HEK293 (cell line): ENCODE data around the gene FOXO6.

Source experiments
- EGR2 ChIP-seq: fragments of 450-650 bp; formaldehyde crosslinking; IDR thresholded peaks from 2 replicates; pipeline ENCODE4 v1.5.1; 2016; ENCODE audit warnings: low read depth, missing biosample characterization, missing genetic modification characterization
- GLI4 ChIP-seq: fragments of 450-650 bp; formaldehyde crosslinking; IDR thresholded peaks from 2 replicates; pipeline ENCODE4 v1.5.1; 2016; ENCODE audit warnings: missing biosample characterization, missing genetic modification characterization
- KLF10 ChIP-seq: fragments of 450-650 bp; IDR thresholded peaks from 2 replicates; pipeline ENCODE4 v1.5.1; 2018; ENCODE audit warnings: missing biosample characterization, mild to moderate bottlenecking, missing genetic modification characterization
- SALL2 ChIP-seq: fragments of 450-650 bp; formaldehyde crosslinking; IDR thresholded peaks from 2 replicates; pipeline ENCODE4 v1.5.0; 2017; ENCODE audit warnings: missing biosample characterization, mild to moderate bottlenecking, missing genetic modification characterization, borderline replicate concordance
- SP2 ChIP-seq: fragments of 450-650 bp; formaldehyde crosslinking; IDR thresholded peaks from 2 replicates; pipeline ENCODE4 v1.5.1; 2016; ENCODE audit warnings: missing biosample characterization, missing genetic modification characterization
- ZBTB8A ChIP-seq: fragments of 450-650 bp; formaldehyde crosslinking; IDR thresholded peaks from 2 replicates; pipeline ENCODE4 v1.5.1; 2016; ENCODE audit warnings: missing biosample characterization, missing genetic modification characterization
- ZNF121 ChIP-seq: fragments of 450-650 bp; formaldehyde crosslinking; IDR thresholded peaks from 2 replicates; pipeline ENCODE4 v1.5.1; 2016; ENCODE audit warnings: missing biosample characterization, missing genetic modification characterization
- ZNF140 ChIP-seq: fragments of 450-650 bp; formaldehyde crosslinking; IDR thresholded peaks from 2 replicates; pipeline ENCODE4 v1.5.1; 2016; ENCODE audit warnings: missing biosample characterization, missing genetic modification characterization
- ZNF660 ChIP-seq: fragments of 450-650 bp; IDR thresholded peaks from 2 replicates; pipeline ENCODE4 v1.5.1; 2018; ENCODE audit warnings: missing biosample characterization, mild to moderate bottlenecking, missing genetic modification characterization
- ZNF670 ChIP-seq: fragments of 450-650 bp; formaldehyde crosslinking; IDR thresholded peaks from 2 replicates; pipeline ENCODE4 v1.5.1; 2016; ENCODE audit warnings: missing biosample characterization, missing genetic modification characterization, low read depth
- TF ChIP-seq, protein P1 (sequence below): fragments of 450-650 bp; formaldehyde crosslinking; IDR thresholded peaks from 2 replicates; pipeline ENCODE4 v1.5.1; 2016; ENCODE audit warnings: missing biosample characterization, missing genetic modification characterization
- TF ChIP-seq, protein P2 (sequence below): fragments of 450-650 bp; formaldehyde crosslinking; IDR thresholded peaks from 2 replicates; pipeline ENCODE4 v1.5.1; 2017; ENCODE audit warnings: missing biosample characterization, missing genetic modification characterization
- TF ChIP-seq, protein P3 (sequence below): fragments of 450-650 bp; formaldehyde crosslinking; IDR thresholded peaks from 2 replicates; pipeline ENCODE4 v1.5.1; 2016; ENCODE audit warnings: missing biosample characterization, missing genetic modification characterization, low read depth
- TF ChIP-seq, protein P4 (sequence below): fragments of 450-650 bp; formaldehyde crosslinking; optimal IDR thresholded peaks from 2 replicates; pipeline ENCODE3; 2016; ENCODE audit warnings: missing biosample characterization, mild to moderate bottlenecking, missing genetic modification characterization

DNA sequence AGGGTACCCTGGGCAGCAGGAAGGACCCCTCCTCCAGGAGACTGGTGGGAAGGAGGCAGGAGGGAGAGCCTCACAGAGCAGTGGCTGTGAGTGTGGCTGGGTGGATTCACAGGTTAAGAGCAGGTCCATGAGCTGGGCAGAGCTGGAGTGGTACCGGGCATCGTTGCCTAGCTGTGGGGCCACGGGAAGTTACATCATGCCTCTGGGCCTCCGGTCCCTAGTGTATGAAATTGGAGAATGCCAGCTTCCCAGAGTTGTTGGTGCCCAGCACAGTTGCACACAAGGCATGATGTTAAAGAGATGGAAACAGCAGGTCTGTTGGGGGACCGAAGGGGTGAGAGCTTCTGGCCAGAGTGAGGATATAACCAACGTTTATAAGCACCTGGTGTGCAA is 18.5 kb downstream of the FOXO6 start:
- TF ChIP-seq, protein P1, sequence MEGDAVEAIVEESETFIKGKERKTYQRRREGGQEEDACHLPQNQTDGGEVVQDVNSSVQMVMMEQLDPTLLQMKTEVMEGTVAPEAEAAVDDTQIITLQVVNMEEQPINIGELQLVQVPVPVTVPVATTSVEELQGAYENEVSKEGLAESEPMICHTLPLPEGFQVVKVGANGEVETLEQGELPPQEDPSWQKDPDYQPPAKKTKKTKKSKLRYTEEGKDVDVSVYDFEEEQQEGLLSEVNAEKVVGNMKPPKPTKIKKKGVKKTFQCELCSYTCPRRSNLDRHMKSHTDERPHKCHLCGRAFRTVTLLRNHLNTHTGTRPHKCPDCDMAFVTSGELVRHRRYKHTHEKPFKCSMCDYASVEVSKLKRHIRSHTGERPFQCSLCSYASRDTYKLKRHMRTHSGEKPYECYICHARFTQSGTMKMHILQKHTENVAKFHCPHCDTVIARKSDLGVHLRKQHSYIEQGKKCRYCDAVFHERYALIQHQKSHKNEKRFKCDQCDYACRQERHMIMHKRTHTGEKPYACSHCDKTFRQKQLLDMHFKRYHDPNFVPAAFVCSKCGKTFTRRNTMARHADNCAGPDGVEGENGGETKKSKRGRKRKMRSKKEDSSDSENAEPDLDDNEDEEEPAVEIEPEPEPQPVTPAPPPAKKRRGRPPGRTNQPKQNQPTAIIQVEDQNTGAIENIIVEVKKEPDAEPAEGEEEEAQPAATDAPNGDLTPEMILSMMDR (tag by site-specific recombination): no peak
- TF ChIP-seq ZBTB8A: no peak
- TF ChIP-seq EGR2 (tag by site-specific recombination): no peak
- TF ChIP-seq KLF10 (tag by site-specific recombination): no peak
- TF ChIP-seq SP2 (tag by site-specific recombination): 0 out of 2 replicates have a peak, but pooled peaks have one; percentile 12
- no peak for TF ChIP-seq ZNF121 (tag by site-specific recombination)
- TF ChIP-seq, protein P2, sequence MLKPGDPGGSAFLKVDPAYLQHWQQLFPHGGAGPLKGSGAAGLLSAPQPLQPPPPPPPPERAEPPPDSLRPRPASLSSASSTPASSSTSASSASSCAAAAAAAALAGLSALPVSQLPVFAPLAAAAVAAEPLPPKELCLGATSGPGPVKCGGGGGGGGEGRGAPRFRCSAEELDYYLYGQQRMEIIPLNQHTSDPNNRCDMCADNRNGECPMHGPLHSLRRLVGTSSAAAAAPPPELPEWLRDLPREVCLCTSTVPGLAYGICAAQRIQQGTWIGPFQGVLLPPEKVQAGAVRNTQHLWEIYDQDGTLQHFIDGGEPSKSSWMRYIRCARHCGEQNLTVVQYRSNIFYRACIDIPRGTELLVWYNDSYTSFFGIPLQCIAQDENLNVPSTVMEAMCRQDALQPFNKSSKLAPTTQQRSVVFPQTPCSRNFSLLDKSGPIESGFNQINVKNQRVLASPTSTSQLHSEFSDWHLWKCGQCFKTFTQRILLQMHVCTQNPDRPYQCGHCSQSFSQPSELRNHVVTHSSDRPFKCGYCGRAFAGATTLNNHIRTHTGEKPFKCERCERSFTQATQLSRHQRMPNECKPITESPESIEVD (tag by site-specific recombination): no peak
- no peak for TF ChIP-seq GLI4 (tag by site-specific recombination)
- TF ChIP-seq, protein P3, sequence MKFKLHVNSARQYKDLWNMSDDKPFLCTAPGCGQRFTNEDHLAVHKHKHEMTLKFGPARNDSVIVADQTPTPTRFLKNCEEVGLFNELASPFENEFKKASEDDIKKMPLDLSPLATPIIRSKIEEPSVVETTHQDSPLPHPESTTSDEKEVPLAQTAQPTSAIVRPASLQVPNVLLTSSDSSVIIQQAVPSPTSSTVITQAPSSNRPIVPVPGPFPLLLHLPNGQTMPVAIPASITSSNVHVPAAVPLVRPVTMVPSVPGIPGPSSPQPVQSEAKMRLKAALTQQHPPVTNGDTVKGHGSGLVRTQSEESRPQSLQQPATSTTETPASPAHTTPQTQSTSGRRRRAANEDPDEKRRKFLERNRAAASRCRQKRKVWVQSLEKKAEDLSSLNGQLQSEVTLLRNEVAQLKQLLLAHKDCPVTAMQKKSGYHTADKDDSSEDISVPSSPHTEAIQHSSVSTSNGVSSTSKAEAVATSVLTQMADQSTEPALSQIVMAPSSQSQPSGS (tag by site-specific recombination): no peak
- TF ChIP-seq ZNF660: no peak
- no peak for TF ChIP-seq SALL2
- no peak for TF ChIP-seq ZNF670 (tag by site-specific recombination)
- TF ChIP-seq ZNF140 (tag by site-specific recombination): no peak
- TF ChIP-seq, protein P4, sequence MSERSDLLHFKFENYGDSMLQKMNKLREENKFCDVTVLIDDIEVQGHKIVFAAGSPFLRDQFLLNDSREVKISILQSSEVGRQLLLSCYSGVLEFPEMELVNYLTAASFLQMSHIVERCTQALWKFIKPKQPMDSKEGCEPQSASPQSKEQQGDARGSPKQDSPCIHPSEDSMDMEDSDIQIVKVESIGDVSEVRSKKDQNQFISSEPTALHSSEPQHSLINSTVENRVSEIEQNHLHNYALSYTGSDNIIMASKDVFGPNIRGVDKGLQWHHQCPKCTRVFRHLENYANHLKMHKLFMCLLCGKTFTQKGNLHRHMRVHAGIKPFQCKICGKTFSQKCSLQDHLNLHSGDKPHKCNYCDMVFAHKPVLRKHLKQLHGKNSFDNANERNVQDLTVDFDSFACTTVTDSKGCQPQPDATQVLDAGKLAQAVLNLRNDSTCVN (tag by site-specific recombination): no peak
